Erythroblast (primary cell): ENCODE measurements around the gene CBFA2T2.
"Not testable (repeated sequence)": the region's sequence is repeated elsewhere in the genome, so short reads cannot be mapped to it uniquely, and the experiment has no call there.

Experiments used
- DNase-seq, 2 experiments: peaks; one replicate each; lab custom pipeline; 2025; lab: John Stamatoyannopoulos, UW
- GATA1 ChIP-seq: IDR thresholded peaks from 2 replicates; pipeline ENCODE4 v1.6.1; 2011; ENCODE audit warnings: low read depth, mild to moderate bottlenecking, control low read depth, low read length, moderate library complexity
- POLR2A ChIP-seq: IDR thresholded peaks from 2 replicates; pipeline ENCODE4 v1.6.1; 2011; ENCODE audit warnings: mild to moderate bottlenecking, low read length

CBFA2T2 gene

DNA sequence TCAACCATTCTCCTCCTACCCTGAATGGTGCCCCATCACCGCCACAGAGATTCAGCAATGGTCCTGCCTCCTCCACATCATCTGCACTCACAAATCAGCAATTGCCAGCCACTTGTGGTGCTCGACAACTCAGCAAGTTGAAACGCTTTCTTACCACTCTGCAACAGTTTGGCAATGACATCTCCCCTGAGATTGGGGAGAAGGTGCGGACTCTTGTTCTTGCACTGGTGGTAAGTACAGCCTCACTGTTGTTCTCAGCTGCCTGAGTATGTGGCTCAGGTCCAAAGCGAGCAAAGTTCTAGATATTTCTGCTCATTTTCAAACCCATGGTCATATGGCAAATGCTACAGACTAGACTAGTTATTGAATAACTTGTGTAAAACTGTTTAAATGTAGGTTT lies 121.2 kb downstream of the CBFA2T2 start:
- TF ChIP-seq POLR2A (no peak), GATA1 (no peak)
- DNase-seq = no peak

DNA sequence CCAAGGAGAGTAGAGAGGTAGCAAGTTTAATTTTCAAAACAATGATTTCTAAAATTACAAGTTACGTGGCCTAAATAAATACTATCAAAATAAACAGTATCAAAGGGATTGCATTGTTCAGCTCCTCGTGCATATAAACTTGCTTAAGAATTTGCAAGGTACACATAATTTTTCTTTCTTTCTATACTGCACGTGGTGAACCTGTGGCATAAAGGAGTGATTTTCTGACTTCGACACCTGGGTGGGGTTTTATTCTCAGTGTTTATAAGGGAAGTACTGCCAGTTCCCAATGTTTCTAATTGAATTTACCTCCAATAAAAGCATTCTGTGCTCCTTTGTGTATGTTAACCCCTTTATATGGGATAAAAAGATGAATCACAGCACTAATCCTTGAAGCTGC lies 122.1 kb downstream of the CBFA2T2 start:
- DNase-seq = no peak
- TF ChIP-seq GATA1 (no peak), POLR2A (no peak)

DNA sequence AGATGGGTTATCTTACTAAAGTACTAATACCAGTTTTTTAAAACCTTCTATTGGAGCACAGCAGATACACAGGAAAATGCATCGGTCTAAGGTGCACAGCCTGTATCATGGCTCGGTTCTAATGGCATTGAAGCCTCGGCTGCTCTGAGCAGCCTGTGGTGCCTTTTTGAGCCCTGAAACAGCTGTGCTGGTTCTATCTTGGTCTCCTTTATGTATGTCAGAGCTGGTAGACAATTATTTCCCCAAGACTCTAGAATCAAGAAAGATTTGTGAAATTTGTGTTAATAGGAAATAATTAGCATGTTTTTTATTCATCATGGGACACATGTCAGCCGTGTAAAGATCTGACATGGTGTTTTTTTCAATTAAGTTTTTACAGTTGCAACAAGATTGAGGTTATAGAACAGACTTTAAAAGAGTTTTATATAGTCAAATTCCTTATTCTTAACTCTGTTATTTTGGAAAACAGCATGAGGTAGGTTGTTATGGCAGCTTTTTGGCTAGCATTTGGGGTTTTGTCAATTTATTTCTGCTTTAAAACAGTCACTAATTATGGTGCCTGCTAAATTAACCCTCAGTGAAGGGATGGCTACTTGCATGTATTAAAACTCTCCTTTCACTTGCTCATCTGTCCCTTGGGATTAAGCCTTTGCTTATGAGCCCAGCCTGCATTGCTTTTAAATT lies 132.0 kb downstream of the CBFA2T2 start:
- TF ChIP-seq GATA1 = no peak
- TF ChIP-seq POLR2A = no peak
- DNase-seq = no peak

DNA sequence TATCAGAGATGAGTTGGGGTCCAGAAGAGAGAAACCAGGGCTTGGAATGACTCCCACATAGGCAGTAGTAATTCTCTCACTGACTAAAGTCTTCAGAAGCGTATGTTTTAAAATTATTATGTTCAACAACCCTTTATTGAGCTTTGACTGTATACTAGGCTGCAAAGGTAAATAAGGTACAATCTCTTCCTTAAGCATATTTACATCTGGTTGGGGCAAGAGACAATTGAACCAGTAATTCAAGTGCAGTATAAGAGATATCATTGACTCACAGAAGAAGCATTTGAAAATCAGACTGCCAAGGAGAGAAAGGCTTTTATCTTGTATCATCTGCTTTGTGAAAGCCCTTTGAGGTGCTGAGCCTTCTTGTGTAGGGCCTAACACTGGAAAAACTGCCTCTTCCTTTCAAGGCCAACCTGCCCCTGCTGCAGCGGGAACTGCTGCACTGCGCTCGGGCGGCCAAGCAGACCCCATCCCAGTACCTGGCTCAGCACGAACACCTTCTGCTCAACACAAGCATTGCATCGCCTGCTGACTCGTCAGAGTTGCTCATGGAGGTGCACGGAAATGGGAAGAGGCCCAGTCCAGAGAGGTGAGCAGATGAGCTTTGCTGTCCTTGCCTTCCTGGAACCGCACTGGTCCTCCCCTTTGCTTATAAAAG lies 132.9 kb downstream of the CBFA2T2 start:
- no peak for TF ChIP-seq GATA1
- TF ChIP-seq POLR2A = no peak
- no peak for DNase-seq

DNA sequence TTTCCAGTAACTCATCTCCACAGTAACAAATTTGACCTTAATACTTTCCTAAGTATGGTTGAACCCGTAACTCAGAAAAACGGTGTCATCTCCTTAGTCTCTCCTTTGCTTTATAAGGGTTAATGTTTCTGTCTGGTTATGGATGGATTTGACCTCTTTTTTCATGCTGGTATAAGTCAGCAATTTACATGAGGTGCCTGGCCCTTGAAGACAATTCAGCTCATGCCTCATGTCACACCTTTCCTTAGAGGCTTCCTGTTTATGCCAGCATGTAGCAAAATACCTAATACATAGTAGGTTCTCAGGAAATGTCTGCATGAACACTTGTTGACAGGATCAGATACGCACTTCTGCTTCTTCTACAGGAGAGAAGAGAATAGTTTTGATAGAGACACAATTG lies 134.5 kb downstream of the CBFA2T2 start:
- DNase-seq = no peak
- no peak for TF ChIP-seq GATA1

DNA sequence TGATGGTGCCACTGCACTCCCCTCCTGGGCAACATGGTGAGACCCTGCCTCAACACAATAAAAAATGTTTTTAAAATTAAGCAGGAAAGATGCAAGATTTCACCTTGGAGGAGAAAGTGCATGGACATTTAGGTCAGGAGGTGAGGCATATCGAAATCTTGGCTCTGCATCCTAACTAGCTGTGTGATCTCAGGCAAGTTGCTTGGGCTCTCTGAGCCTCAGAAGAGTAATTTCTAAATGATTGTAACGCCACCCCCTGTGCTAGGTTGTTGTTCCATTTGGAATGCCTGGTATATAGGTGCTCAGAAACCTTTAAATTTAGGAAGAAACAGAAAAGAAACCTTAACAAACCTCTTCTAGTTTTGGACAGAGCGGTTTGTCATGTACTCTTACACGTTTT lies 136.3 kb downstream of the CBFA2T2 start:
- no peak for DNase-seq
- TF ChIP-seq GATA1 (no peak), POLR2A (no peak)

DNA sequence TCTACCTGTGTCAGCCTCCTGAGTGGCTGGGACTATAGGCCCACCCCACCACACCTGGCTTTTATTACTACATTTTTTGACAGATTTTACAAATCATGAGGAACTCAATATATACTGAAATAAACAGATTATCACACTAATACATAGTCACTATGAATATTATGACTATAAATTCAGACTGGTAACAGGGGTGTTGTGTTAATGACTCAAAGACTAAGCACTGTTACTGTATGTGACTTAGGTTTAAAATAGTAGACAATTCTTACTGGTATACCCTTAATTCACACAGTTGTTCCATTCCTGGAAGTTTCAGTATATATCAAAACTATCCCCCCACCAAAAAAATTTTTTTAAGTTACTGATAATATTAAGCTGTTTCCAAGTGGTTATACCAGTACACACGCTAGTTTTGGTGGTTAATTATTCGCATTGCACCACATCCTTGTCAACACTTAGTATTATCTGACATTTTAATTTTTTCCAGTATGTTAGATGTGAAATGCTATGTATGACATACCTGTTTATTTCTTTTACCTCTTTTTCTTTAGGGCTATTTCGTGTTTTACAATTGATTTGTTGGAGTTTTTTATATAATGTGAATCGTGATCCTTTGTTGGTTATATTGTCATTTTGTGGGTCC lies 137.8 kb downstream of the CBFA2T2 start:
- TF ChIP-seq GATA1 (no peak), POLR2A (no peak)
- no peak for DNase-seq

DNA sequence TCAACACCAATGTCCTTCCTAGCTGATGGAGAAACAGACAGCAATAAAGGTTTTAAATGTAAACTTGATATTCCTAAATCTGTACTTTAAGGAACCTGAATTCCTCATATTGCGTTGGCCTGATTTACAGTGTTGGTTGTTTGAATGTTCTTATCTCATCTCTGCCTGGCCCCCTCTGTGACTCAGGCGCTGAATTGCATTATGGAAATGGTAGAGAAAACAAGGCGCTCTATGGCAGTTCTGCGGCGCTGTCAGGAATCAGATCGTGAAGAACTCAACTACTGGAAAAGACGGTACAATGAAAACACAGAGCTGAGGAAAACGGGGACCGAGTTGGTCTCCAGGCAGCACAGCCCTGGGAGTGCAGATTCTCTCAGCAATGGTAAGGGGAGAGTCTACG lies 139.6 kb downstream of the CBFA2T2 start:
- no peak for TF ChIP-seq POLR2A
- no peak for TF ChIP-seq GATA1
- no peak for DNase-seq

DNA sequence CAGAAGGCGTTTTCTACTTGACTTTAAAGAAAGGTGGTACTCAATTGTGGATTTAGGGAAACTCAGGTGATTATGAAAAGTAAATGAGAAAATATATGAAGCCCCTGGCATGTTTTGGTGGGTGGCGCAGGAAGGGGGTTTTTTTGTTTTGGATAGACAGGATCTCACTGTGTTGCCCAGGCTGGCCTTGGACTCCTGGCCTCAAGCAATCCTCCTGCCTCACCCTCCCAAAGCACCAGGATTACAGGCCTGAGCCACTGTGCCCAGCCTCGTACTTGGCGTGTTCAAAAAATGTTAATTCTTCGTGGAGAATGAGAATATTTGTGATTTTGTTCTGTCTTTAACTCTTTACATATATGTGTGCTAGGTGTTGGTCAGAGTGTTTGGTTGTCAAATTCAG lies 140.1 kb downstream of the CBFA2T2 start:
- TF ChIP-seq GATA1 (no peak), POLR2A (no peak)
- DNase-seq = no peak

DNA sequence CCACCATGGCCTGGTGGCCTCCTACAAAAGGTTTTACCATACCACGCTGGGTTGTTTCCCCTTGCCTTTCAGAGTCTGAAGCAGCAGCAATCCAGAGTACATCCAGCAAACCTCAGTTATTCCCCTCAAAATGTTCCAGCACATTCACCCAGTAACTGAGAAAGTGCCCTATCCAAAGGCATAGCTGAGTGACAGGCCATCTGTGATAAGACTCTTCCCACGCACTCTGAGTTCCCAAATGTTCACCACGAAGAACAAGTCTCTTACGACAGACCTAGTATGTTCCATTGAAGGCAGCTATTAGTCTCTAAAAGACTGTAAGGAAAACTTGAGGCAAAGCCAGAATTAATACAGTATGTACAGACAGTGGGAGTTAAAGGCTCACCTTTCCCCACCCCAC lies 140.6 kb downstream of the CBFA2T2 start:
- no peak for TF ChIP-seq GATA1
- no peak for TF ChIP-seq POLR2A
- DNase-seq = no peak

DNA sequence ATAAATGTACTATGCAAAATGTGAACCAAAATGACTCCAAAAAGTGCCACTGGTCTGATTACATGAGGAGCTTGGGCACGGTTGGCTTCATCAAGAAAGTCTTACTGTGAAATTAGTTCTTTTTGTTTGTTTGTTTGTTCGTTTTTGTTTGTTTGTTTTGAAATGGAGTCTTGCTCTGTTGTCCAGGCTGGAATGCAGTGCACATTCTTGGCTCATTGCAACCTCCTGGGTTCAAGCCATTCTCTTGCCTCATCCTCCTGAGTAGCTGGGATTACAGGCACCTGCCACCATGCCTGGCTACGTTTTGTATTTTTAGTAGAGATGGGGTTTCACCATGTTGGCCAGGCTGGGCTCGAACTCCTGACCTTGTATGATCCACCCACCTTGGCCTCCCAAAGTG lies 142.0 kb downstream of the CBFA2T2 start:
- DNase-seq = not testable (repeated sequence)

DNA sequence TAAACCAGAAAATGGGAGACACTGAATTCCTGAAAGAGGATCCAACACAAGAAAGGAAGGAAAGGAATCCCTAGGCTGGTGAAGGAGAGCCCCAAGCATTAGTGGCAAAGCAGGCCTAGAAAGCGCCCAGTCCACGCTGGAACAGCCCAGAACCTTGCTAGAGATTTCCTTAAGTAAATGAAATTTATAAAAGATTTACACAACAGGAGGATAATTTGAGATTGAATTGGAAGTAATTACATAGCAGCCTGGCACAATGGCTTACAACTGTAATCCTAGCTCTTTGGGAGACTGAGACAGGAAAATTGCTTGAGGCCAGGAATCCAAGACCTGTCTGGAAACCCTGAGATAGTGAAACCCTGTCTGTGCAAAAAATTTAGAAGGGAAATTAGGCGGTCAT lies 145.4 kb downstream of the CBFA2T2 start:
- DNase-seq = no peak
- TF ChIP-seq POLR2A = no peak
- TF ChIP-seq GATA1 = no peak

DNA sequence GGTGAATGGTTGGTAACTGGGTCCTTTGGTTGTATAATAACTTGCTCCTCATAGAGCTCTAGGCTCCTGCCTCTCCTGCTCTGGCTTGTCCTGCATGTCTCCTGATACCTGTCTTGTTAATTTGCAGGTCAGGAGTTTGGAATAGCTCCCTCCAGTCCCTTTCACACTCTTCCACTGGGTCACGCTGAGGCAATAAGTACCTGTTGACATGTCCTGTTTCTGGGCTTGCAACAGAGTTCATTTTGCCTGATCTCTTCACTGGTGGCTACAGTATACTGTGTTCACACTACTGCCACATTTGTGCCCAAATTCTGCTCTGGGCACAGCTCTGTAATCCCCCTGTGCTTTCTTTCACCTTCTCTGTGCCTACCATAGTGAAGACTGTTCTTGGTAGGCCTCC lies 146.9 kb downstream of the CBFA2T2 start:
- DNase-seq = no peak
- TF ChIP-seq GATA1 (no peak), POLR2A (no peak)

DNA sequence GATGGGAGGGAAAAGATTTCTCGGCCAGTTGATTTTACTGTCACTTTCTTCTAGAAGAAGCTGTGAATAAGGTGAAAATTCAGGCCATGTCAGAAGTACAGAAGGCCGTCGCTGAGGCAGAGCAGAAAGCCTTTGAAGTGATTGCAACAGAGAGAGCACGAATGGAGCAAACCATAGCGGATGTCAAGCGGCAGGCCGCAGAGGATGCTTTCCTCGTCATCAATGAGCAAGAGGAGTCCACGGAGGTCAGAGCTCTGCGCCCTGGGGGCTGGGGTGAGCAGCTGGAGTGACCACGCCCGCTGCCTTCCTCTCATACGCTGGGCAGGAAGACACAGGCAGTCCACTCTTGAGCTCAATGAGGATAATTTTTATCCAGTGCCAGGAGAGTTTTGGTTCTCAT lies 150.4 kb downstream of the CBFA2T2 start:
- DNase-seq = no peak
- no peak for TF ChIP-seq POLR2A
- no peak for TF ChIP-seq GATA1
